Neutrophil (primary cell): ENCODE data around the gene GPM6B.

Source experiments
- H3K27ac ChIP-seq: fragments of 200-600 bp; sonication (generic); 2 replicates; pipeline ENCODE4 v1.5.1; 2016; ENCODE audit warnings: mild to moderate bottlenecking, moderate library complexity
- H3K27me3 ChIP-seq: fragments of 200-600 bp; sonication (generic); 2 replicates; pipeline ENCODE4 v1.6.0; 2016; ENCODE audit warnings: mild to moderate bottlenecking
- H3K36me3 ChIP-seq: fragments of 200-600 bp; sonication (generic); 2 replicates; pipeline ENCODE4 v1.5.1; 2017
- H3K4me1 ChIP-seq, 2 experiments: fragments of 200-600 bp in 1 of 2; sonication (generic) in 1 of 2; 1 replicate in 1 of 2; 2 replicates in 1 of 2; pipeline versions ENCODE4 v1.5.1 to v1.6.1; 2013 to 2016; ENCODE audit warnings: low read depth in 1 of 2, low read length in 1 of 2, mild to moderate bottlenecking in 1 of 2, moderate library complexity in 1 of 2; ENCODE audit not compliant: control insufficient read depth in 1 of 2, insufficient read depth in 1 of 2
- H3K4me3 ChIP-seq, 2 experiments: fragments of 200-600 bp in 1 of 2; sonication (generic) in 1 of 2; 1 replicate in 1 of 2; 2 replicates in 1 of 2; pipeline ENCODE4 v1.5.1; 2013 to 2016; ENCODE audit warnings: low read depth in 1 of 2, low read length in 1 of 2, mild to moderate bottlenecking in 1 of 2, moderate library complexity in 1 of 2
- H3K9me3 ChIP-seq: fragments of 200-600 bp; sonication (generic); 2 replicates; pipeline ENCODE4 v1.5.1; 2016
- CTCF ChIP-seq: fragments of 200-600 bp; sonication (generic); IDR thresholded peaks from 2 replicates; pipeline ENCODE4 v1.5.1; 2016; ENCODE audit warnings: antibody characterized with exemption

Gene GPM6B

GRCh38 chrX:13855689-13856450 is 39.0 kb upstream of the GPM6B start:
- H3K27ac ChIP-seq, result no peak overlapping the region
- no peaks in the 10 kb centered on the region for H3K4me1 ChIP-seq
- no peak overlapping the region for H3K4me3 ChIP-seq
- no peaks in the 10 kb centered on the region for H3K36me3 ChIP-seq
- no peaks in the 10 kb centered on the region for H3K27me3 ChIP-seq
- no peak for TF ChIP-seq CTCF
- H3K9me3 ChIP-seq, result no peaks in the 10 kb centered on the region

- Histone ChIP-seq H3K4me3 (no peak overlapping the region), H3K9me3 (no peaks in the 10 kb centered on the region), H3K27me3 (no peaks in the 10 kb centered on the region), H3K27ac (no peak overlapping the region), H3K36me3 (no peaks in the 10 kb centered on the region), H3K4me1 (no peaks in the 10 kb centered on the region)
- TF ChIP-seq CTCF, result no peak
Observed at GRCh38 chrX:13854003-13854402, 37.1 kb upstream of the GPM6B start.

- TF ChIP-seq CTCF, result no peak
- Histone ChIP-seq H3K27me3 (no peaks in the 10 kb centered on the region), H3K36me3 (no peaks in the 10 kb centered on the region), H3K4me1 (no peaks in the 10 kb centered on the region), H3K27ac (no peak overlapping the region), H3K9me3 (no peaks in the 10 kb centered on the region), H3K4me3 (no peak overlapping the region)
Observed at GRCh38 chrX:13852001-13852695, 35.3 kb upstream of the GPM6B start.

GRCh38 chrX:13845721-13846378 is 29.0 kb upstream of the GPM6B start:
- H3K4me3 ChIP-seq, result no peak overlapping the region
- H3K36me3 ChIP-seq, result no peaks in the 10 kb centered on the region
- no peak overlapping the region for H3K27ac ChIP-seq
- no peaks in the 10 kb centered on the region for H3K9me3 ChIP-seq
- TF ChIP-seq CTCF, result no peak
- H3K4me1 ChIP-seq, result no peaks in the 10 kb centered on the region
- no peaks in the 10 kb centered on the region for H3K27me3 ChIP-seq

GRCh38 chrX:13843150-13843721 is 26.3 kb upstream of the GPM6B start:
- no peak for TF ChIP-seq CTCF
- no peaks in the 10 kb centered on the region for H3K27me3 ChIP-seq
- H3K4me3 ChIP-seq, result no peak overlapping the region
- no peaks in the 10 kb centered on the region for H3K4me1 ChIP-seq
- no peak overlapping the region for H3K27ac ChIP-seq
- H3K36me3 ChIP-seq, result no peaks in the 10 kb centered on the region
- no peaks in the 10 kb centered on the region for H3K9me3 ChIP-seq
